Dendritic cell treated with granulocyte-macrophage colony-stimulating factor and Interleukin-4, amounts not matched to agents 40 ng/mL and 50 ng/mL, for 4 days (primary cell): Measurements from ENCODE around the gene TMEM98.

Experiments
- H3K27ac Mint-ChIP-seq: one replicate; pipeline ENCODE4 v1.8.0; 2022; ENCODE audit warnings: mild to moderate bottlenecking, mixed read lengths
- H3K27me3 Mint-ChIP-seq: one replicate; pipeline ENCODE4 v1.8.0; 2022; ENCODE audit warnings: mild to moderate bottlenecking, mixed read lengths
- H3K36me3 Mint-ChIP-seq: one replicate; pipeline ENCODE4 v1.8.0; 2022; ENCODE audit warnings: low read depth, mixed read lengths
- H3K4me1 Mint-ChIP-seq: one replicate; pipeline ENCODE4 v1.8.0; 2022; ENCODE audit warnings: low read depth, mixed read lengths
- H3K4me3 Mint-ChIP-seq: one replicate; pipeline ENCODE4 v1.8.0; 2022; ENCODE audit warnings: mild to moderate bottlenecking, moderate library complexity, mixed read lengths
- H3K9me3 Mint-ChIP-seq: one replicate; pipeline ENCODE4 v1.8.0; 2022; ENCODE audit warnings: mixed read lengths
- intact Hi-C: fragments of 100-400 bp; cut with micrococcal nuclease; formaldehyde crosslinking; loops from one replicate; pipeline ENCODE4 v1.15.0; 2022

The TMEM98 gene

DNA sequence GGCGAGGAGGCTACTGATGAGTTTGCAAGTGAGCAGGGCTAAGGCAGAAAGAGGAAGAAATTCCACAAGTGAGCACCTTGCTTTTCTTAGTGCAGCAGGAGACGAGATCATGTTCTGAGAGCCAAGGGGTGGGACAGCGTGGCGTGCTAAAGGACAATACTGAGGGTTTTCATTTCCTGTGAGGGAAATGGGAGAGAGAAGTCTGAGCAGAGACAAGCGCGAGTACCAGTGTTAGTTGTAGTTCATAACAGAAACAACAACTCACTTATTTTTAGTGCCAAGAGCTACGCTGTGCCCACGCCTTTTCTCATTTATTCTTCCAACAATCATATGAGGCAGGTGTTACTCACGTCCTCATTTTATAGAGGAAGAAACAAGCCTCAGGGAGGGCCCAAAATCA lies 66.0 kb downstream of the TMEM98 start:
- no peaks in the 10 kb centered on the region for H3K36me3 Mint-ChIP-seq
- peaks cover 6% of the 10 kb centered on the region for H3K27me3 Mint-ChIP-seq
- peaks cover 4% of the 10 kb centered on the region for H3K9me3 Mint-ChIP-seq
- H3K4me1 Mint-ChIP-seq: peaks cover 7% of the 10 kb centered on the region
- no peak overlapping the region for H3K27ac Mint-ChIP-seq
- intact Hi-C loops: no loop called here
- no peak overlapping the region for H3K4me3 Mint-ChIP-seq
